Measurements from ENCODE around the gene PACSIN2.

Gene PACSIN2

GRCh38 chr22:42855211-42855610 lies 159.7 kb downstream of the PACSIN2 start:
- DNase-seq, result no peak

- no peak for DNase-seq
Observed at GRCh38 chr22:42848941-42849550, 165.9 kb downstream of the PACSIN2 start.

GRCh38 chr22:42847110-42847509 lies 167.8 kb downstream of the PACSIN2 start:
- no peak for DNase-seq

GRCh38 chr22:42844756-42845155 lies 170.2 kb downstream of the PACSIN2 start:
- no peak for DNase-seq

- no peak for DNase-seq
Observed at GRCh38 chr22:42842658-42843370, 172.1 kb downstream of the PACSIN2 start.

GRCh38 chr22:42841444-42841843 lies 173.5 kb downstream of the PACSIN2 start:
- no peak for DNase-seq

GRCh38 chr22:42837556-42837955 lies 177.4 kb downstream of the PACSIN2 start:
- no peak for DNase-seq

GRCh38 chr22:42836026-42836425 lies 178.9 kb downstream of the PACSIN2 start:
- DNase-seq, result no peak

- peak; percentile 43 for DNase-seq
Observed at GRCh38 chr22:42834177-42834949, 180.6 kb downstream of the PACSIN2 start.

GRCh38 chr22:42833104-42833503 lies 181.8 kb downstream of the PACSIN2 start:
- DNase-seq, result no peak

GRCh38 chr22:42831712-42832111 lies 183.2 kb downstream of the PACSIN2 start:
- DNase-seq, result no peak

- DNase-seq, result no peak
Observed at GRCh38 chr22:42830161-42830560, 184.8 kb downstream of the PACSIN2 start.

GRCh38 chr22:42829302-42829701 lies 185.6 kb downstream of the PACSIN2 start:
- no peak for DNase-seq

GRCh38 chr22:42825796-42826195 lies 189.2 kb downstream of the PACSIN2 start:
- no peak for DNase-seq

GRCh38 chr22:42821386-42821785 lies 193.6 kb downstream of the PACSIN2 start:
- no peak for DNase-seq

GRCh38 chr22:42820045-42820763 lies 194.7 kb downstream of the PACSIN2 start:
- no peak for DNase-seq
